Activated CD8-positive, alpha-beta memory T cell treated with anti-CD3 and anti-CD28 coated beads for 36 hours (primary cell): Measurements from ENCODE around the gene KIF12. TPM values are rescaled to one million over a fixed set of nuclear protein-coding genes. Genes with fewer than 3 reads are reported as not detected.

Experiments
- CTCF ChIA-PET: fragments of 350-600 bp; sonication (Branson Sonifier 250); formaldehyde crosslinking; loops from one replicate; lab custom pipeline; 2021; ENCODE audit warnings: antibody characterized with exemption; lab: Charles Lee
- POLR2A ChIA-PET: fragments of 350-600 bp; sonication (Branson Sonifier 250); formaldehyde crosslinking; loops from one replicate; lab custom pipeline; 2021; ENCODE audit warnings: antibody characterized with exemption; lab: Charles Lee
- total RNA-seq, 2 experiments: library from RNA; stranded (reverse); gene quantifications; one replicate each; pipeline ENCODE4 v1.2.3, GENCODE V29; 2021

KIF12 gene
- total RNA-seq, 2 experiments from 2014 or later, result not detected

DNA sequence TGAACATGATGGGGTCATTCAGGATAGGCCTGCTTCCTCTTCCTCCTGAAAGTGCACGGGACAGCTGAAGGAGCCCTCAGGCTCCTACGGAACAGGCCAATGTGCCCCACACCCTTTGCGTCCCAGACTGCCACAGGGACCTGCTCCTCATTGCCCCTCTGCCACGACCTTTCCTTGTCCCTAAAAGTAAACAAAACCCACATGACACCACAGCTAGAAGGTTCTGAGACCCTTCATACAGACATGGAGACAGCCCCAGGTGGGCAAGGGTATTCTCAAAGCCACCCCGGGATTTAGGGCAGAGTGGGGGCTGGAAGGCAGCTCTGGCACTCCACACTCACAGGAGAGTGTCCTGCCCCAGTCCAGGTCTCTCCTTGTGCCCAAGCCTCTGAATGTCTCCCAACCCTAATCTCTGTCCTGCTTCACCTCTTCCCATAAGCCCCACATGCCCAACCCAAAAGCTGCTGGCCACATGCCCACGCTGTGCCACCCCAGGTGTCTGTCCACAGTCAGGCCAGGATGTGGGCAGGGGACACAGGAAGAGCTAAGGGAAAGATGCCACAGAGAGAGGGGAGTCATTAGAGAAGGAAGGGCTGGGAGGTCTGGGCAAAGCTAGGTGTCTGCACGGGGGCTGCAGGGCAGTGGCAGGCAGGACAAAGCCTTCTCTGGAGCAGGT lies 21.8 kb downstream of the KIF12 start:
- CTCF ChIA-PET, result interaction anchor here (1.2 kb wide), 1 partner anchor 214 kb away, joined by 3 read pairs; no protein-coding TSS in a partner anchor
- POLR2A ChIA-PET, result no interaction called here

DNA sequence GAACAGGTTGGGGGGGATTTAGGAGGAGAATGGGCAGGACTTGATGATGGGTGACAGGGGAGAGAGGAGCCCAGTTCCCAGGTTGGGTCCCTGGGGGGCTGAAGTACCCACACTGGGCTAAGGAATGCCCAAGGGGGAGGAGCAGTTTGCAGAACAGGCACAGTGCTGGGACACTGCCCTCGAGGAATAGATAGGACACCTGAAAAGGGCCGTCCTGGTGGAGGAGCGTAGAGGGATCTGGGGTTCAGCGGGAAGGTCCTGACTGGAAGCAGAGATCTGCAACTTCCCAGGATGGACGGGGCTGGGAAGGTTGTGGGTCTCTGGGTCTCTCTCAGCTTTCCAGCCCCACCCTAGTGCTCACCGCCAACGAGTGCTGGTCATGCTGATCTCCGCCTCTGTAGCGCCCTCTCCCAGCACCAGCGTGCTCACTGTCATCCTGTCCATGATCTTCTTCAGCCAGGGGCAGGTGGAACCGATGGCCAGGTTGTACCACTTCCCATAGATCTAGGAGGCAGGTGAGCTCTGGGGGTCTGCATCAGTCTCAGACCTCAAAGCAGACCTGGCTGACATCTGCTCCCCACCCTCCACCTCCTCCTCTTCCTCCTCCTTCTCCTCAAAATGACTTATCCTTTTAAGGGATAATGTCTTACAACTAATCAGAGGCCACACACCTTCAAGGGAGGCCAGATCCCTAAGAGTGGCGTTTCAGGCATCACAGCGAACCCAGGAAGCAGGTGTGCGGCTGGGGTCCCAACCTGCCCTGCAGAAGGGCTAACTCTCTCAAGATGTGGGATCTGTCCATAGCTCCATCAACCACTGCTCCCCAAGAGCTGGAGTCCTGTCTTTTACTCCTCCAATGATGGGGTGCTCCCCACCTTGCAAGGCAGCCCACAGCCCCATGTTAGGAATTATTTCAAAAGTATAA lies 22.6 kb downstream of the KIF12 start:
- POLR2A ChIA-PET, result no interaction called here
- CTCF ChIA-PET, result no interaction called here

DNA sequence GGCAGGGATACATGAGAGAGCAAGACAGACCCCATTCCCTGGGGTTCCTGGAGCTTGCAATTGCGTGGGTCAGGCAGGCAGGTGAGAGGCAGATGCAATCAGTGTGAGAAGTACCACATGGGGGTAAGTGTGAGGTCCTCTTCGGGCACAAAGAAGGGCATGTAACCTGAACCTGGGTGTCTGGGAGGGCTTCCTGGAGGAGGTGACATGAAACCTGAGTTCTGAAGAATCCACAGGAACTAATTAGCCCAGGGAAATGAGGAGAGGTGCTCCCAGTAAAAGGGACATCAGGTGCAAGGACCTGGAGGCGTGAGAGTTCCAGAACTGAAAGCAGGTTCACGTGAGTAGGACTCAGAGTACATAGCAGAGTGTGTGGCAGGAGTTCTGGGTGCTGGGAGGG lies 23.5 kb downstream of the KIF12 start:
- CTCF ChIA-PET, result interaction anchor here (0.6 kb wide), 1 partner anchor 187 kb away, joined by 5 read pairs; no protein-coding TSS in a partner anchor
- POLR2A ChIA-PET, result no interaction called here

DNA sequence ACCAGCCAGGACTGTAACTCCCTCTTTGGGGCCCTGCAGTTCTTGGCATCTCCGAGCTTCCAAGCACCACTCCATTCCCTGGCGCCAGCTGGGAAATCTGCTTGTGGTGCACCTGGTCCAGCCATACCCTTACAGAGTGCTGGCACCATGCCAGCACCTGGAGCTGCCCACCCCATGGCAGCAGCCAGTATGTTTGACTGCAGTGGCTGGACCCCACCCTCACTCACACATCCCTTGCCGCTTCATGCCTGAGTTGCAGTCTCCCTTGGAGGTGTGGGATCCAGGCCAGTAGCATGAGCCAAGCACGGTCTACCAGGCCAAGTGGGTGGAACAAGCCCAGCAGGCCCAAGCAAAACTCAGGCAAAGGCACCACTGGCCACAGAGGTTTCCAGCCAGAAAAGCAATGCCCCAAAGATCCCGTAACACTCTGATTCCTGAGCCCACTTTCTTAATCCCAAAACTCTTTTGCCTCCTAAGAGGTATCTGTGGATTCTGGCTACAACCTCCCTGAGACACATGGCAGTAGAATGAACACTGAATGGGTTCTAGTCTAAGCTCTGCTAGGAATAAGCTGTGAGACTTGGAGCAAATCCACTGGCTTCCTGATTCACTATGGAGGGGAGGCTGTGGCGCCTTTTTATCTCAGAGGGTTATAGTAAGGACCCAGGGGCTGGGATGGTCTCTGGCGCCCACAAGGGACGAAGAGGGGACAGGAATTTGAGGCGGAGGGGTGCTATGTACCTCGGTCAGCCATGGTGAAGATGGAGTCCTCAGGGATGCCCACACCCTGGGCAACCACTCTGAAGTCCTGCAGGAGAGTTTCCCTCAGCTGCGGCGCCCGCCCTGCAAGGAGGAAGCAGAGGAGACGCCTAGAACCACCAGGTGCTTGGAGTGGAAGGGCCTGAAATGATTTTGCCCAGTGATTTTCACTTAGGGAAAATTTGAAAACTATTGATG lies 26.6 kb downstream of the KIF12 start:
- POLR2A ChIA-PET, result no interaction called here

DNA sequence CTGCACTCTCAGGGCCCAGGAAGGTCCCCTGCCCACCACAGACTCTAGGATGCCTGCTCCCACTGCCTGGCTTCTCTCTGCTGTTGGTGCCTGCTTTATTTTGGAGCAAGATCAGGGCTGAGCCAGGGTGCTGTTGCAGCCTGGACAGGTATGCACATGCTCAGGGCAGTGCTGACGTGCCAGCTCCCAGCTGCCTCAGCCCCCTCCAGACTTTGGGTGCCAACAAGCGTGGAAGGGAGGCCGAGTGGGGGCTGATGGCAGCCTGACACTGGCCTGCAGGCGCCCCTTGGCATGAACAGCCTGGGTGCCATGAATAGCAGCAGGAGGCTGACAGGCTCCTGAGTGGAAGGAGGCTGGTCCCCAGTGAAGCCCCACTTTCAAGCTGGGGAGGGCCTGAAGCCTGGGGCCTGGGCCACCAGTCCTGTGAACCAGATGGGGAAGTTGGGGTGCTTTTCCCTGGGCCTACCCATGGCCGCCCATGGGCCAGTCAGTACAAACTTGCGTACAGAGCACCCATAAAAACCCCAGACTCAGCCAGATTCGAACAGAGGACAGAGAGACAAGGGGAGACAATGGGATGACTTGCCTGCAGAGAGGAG lies 27.8 kb downstream of the KIF12 start:
- POLR2A ChIA-PET, result no interaction called here
- CTCF ChIA-PET, result interaction anchor here (1.2 kb wide), 1 partner anchor 11 kb away, joined by 4 read pairs; no protein-coding TSS in a partner anchor

More for the DNA sequence above, 26.6 kb downstream of the KIF12 start:
- CTCF ChIA-PET, result interaction anchor here (1.2 to 1.7 kb wide), 2 partner anchors 10 to 12 kb away, joined by 4 to 5 read pairs; no protein-coding TSS in a partner anchor

DNA sequence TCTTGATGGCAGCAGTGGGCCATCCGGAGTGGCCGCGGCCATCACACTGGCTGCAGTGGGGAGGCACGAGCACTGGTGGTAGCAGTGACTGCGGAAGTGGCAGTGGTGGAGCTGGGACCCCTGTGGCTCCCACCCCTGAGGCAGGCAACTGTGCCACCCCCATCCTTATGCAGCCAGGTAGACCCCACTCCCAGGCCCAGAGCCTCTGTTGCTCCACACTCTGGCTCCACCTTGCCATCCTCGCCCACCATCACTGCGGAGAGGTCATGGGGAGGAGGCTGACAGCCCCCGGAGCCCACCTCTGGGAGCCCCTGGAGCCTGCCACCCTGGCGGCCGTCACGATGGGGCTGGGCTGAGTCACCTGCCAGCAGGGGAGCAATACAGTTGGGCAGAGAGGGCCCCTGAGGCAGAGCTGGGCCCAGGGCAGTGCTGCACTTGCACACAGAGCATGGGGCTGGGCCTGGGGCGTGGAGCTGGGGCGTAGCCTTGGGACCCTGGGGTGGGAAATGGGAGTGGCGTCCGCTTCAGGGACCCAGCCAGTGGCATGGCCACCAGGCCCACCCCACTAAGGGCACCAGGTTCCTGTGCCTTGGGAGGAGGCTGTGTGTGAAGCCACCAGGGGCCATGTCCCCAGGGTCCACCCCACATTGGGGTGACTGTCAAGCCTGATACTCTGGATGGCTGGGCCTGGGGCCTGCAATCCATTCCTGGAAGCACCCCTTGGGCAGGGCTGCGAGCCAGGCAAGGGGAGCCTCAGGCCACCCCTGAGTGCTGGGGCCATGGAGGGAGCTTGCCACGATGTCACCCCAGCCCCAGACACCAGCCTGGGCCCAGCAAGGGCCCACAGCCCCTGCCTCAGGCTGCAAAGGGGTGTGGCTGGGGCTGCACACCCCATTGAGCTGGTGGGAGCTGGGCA lies 28.6 kb downstream of the KIF12 start:
- ChIA-PET POLR2A (no interaction called here), CTCF (interaction anchor here (1.3 kb wide), 1 partner anchor 12 kb away, joined by 3 read pairs; no protein-coding TSS in a partner anchor)

DNA sequence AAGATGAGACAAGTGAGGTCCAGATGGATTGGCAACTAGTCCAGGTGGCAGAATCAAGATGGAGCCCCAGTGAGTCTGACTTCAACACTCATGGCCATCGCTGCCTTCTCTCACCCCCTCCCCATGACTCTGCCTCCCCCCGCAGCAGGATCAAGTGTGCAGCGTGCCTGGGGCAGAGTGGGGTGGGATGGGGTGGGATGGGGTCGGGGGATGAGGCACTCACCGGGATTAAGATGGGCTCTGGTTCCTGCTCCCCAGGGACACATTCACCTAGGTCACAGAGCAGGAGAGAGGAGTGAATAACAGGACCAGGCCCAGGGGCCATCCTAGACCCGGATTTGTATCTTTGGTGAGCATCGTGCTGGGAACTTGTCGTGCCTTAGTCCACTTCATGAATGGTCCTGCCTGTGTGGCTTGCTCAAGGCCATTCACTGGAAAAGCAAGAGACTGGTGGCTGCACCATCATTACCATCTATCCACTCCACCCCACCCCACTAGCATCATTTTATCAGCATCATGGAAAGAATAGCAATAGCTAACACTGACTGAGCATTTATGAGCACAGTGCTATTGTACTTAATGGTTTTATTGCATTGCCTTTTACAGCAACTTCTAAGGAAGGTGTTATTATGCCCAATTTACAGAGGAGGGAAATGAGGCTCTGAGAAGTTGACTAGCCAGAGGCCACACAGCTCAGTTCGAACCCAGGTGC lies 29.5 kb downstream of the KIF12 start:
- ChIA-PET CTCF (interaction anchor here (1.3 kb wide), 1 partner anchor 13 kb away, joined by 3 read pairs; no protein-coding TSS in a partner anchor), POLR2A (no interaction called here)

DNA sequence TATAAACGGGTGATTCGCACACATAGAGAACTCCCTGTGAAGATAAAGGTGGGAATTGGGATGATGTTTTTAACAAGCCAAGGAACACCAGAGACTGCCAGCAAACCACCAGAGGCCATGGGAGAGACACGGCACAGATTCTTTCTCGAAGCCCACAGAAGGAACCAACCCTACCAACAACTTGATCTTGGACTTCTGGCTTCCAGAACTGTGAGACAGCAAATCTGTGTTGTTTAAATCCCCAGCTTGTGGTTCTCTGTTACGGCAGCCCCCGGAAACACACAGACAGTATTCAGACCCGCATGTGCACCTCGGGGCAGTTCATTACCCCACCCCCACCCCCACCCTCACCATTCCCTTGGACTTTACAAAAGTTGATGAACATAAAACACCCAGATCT lies 33.8 kb downstream of the KIF12 start:
- CTCF ChIA-PET, result no interaction called here
- POLR2A ChIA-PET, result no interaction called here

DNA sequence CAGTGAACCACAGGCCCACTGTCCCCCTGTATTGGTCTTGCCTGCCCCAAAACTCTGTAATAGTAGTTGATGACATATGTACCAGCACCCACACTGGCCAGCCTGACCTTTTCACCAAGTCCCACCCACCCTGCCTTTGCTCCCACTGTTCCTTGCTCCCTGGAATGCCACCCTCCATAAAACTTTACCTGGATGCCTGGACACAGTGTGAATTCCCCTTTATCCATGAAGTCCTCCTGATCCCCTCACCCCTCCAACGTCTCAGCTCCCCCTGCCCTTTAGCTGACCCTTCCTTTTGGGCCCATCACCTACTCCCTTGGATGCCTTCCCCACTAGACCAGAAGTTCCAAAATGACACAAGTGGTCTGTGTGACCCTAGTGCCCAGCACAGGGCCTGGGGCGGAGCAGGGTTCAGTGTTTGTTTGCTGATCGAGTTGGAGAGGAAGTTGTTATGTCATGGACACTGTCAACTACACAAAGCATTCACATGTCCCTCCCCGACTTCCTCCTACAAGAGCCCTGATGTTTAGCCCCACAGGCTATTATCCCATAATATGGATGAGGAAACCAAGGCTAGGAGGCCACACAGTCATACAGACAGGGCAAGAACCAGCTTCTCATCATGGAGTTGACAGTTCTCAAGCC lies 37.1 kb downstream of the KIF12 start:
- CTCF ChIA-PET, result no interaction called here
- POLR2A ChIA-PET, result no interaction called here

DNA sequence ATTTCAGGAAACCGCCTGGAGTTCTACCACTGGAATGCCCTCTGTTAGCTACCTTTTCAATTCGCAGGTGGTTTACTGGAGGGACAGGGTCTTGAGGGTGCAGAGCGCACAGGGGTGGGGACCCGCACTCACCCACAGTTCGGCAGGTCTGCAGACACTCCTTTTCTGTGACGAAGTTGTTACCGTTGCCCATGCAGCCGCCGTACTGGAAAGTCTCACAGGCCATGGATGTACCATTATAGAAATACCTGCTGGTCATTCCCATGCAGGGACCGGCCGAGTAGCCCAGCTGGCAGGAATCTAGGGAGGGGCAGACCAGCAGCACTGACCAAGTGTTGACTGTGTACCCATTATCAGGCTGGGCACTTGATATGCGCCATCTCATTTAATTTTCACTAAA lies 37.8 kb downstream of the KIF12 start:
- CTCF ChIA-PET, result no interaction called here
- POLR2A ChIA-PET, result no interaction called here

DNA sequence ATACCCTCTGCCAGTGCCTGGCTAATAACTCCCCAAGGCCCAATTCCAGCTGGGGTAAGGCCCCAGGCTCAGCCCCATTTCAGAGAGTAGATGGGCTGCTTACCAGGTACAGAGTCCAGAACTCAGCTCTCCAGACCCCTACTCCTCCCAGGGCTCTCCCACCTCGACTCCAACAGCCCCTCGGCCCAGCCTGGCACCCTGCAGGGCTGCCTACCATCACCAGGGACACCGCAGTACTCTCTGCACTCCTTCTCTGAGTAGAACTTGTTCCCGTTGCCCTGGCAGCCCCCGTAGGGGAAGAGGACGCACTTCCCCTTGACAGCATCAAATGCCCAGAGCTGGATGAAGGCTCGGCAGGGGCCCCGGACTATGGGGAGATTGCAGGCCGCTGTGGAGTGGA lies 38.4 kb downstream of the KIF12 start:
- POLR2A ChIA-PET, result no interaction called here
- CTCF ChIA-PET, result no interaction called here

DNA sequence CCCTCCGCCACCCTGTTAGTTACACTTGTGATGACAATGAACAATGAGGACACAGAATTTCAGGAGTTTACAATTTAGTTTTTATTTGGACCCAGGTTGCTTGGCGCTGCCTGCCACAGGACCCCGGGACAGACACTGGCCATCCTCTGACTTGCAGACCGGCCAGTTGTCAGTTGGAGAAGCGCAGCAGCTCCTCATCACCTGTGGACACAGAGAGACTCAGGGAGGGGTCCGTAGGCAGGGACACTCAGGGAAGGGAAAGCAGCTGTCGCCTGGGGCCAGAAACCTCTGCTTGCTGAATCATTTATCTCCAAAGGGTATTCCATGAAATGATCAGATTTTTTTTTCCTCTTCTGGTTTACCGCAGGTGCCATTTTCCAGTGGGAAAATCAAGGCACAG lies 39.0 kb downstream of the KIF12 start:
- POLR2A ChIA-PET, result no interaction called here
- CTCF ChIA-PET, result no interaction called here

DNA sequence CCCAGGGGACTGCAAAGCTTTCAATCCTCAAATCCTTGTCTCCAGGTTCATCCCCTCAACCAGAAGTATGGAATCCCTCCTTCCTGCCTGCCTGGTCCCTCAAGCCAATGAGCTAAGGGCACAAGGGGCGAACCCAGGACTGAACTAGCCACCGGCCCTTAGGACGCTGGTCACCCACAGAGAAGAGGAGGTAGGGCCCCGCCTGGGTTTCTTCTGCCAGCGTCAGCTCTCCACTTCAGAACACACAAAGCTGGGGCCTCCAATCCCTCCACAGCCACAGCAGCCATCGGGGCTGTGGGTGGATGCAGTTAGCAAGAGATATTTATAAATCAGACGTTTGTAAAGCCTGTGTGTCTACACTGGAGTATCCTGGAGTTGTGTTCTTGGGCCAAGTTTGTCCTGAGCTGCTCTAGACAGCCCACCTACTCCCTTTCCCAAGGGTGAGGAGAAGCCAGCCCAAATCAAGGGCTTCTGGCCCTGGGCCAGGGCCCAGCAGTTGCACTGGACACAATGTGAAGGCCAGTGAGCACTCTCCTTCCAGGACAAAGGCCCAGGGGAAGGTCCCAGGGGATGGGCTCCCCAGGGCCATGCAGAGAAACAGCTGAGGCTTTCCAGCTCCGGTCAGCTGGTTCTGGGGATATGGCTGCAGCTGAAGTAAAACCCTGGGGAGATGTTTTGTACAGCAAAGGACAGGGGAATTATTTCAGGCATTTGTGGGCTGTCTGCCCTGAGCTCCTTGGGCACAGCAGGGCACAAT lies 39.9 kb downstream of the KIF12 start:
- ChIA-PET CTCF (no interaction called here), POLR2A (no interaction called here)

DNA sequence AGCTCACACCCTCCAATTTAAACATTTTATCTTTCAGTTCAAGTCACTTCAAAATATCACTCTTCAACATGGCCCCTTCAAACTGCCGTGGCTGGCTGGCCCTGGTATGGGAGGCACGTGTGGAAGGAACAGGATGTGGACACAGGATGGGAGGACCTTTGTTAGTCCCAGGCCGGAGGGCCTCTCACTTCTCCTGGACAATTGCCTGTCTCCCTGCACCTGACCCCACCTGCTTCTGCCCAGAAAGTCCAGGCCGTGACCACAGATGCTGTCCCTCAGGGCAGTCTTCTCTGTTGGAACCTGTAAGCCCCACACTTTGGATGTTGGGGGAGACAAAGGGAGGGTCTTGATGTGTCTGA lies 40.4 kb downstream of the KIF12 start:
- POLR2A ChIA-PET, result no interaction called here
- CTCF ChIA-PET, result interaction anchor here (1.0 kb wide), 1 partner anchor 24 kb away, joined by 3 read pairs; no protein-coding TSS in a partner anchor

DNA sequence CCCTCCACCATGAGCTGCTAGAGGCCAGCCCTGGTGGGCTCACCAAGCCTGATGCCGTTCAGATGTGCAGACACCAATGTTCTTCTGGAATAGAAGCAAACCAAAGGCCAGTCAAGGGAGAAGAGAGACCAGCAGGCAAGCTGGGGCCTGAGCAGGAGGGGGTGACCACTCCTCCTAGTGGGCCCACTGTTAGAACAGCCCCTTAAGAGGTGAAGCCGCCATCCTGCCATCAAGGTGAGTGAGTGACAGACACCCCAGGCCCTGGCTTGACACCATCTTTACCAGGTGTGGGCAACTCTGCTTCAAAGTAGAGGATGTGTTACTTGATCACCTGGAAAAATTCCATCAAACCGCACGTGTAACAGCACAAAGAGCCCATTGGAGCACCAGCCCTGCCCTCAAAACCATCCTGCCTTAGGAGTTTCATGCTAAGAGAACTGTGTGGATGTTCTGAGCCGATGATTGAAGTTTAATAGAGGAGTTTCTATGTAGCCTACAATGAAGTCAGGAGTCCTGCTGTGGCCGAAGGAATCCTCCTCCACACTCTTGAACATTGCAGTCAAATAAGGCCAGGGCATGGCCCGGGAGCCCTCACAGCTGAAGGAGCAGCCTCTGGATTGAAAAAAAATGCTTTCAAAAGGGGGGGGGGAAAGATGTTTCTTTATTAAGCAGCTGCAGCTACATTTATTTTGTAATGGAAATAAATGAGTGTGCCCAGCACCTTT lies 41.8 kb downstream of the KIF12 start:
- ChIA-PET CTCF (interaction anchor here (1.0 kb wide), 1 partner anchor 25 kb away, joined by 3 read pairs; no protein-coding TSS in a partner anchor), POLR2A (no interaction called here)
